GM23338 (cell line): ENCODE results near the gene FMN1. TPM values are rescaled to one million over a fixed set of nuclear protein-coding genes. Genes with fewer than 3 reads are reported as not detected.

Source experiments
- ATAC-seq: fragments of 200-7000 bp; cut with Tn5 transposase; 3 replicates; pipeline ENCODE4 v1.9.1; 2020
- DNase-seq: peaks from one replicate; pipeline ENCODE4 v3.0.0-alpha.2; 2015; ENCODE audit warnings: low spot score
- H2AFZ ChIP-seq: fragments of 200-600 bp; sonication (generic); 2 replicates; pipeline ENCODE4 v1.8.0; 2016; ENCODE audit warnings: antibody characterized with exemption, mild to moderate bottlenecking, moderate library complexity
- H3F3A ChIP-seq: fragments of 200-600 bp; sonication (generic); replicated peaks from 2 replicates; pipeline ENCODE4 v1.8.0; 2017; ENCODE audit warnings: antibody characterized with exemption, mixed run types, low read depth
- H3K27ac ChIP-seq: fragments of 200-600 bp; sonication (generic); 2 replicates; pipeline ENCODE4 v1.6.1; 2016; ENCODE audit warnings: low read depth
- H3K27me3 ChIP-seq: fragments of 200-600 bp; sonication (generic); 2 replicates; pipeline ENCODE4 v1.8.0; 2016; ENCODE audit warnings: mild to moderate bottlenecking, mixed run types, moderate library complexity; ENCODE audit not compliant: insufficient read depth
- H3K36me3 ChIP-seq: fragments of 200-600 bp; sonication (generic); 2 replicates; pipeline ENCODE4 v1.8.0; 2016; ENCODE audit warnings: mild to moderate bottlenecking; ENCODE audit not compliant: insufficient read depth
- H3K4me1 ChIP-seq: fragments of 200-600 bp; sonication (generic); 2 replicates; pipeline ENCODE4 v1.8.0; 2016; ENCODE audit warnings: mild to moderate bottlenecking, moderate library complexity; ENCODE audit not compliant: insufficient read depth
- H3K4me2 ChIP-seq: fragments of 200-600 bp; sonication (generic); 2 replicates; pipeline ENCODE4 v1.7.1; 2017; ENCODE audit warnings: mixed run types
- H3K4me3 ChIP-seq: fragments of 200-600 bp; sonication (generic); 2 replicates; pipeline ENCODE4 v1.6.1; 2016; ENCODE audit warnings: mixed run types
- H3K79me2 ChIP-seq: fragments of 200-600 bp; sonication (generic); replicated peaks from 2 replicates; pipeline ENCODE4 v1.8.0; 2017; ENCODE audit warnings: mild to moderate bottlenecking; ENCODE audit not compliant: insufficient read depth
- H3K9me2 ChIP-seq: fragments of 200-600 bp; sonication (generic); 2 replicates; pipeline ENCODE4 v1.8.0; 2017; ENCODE audit not compliant: insufficient read depth
- H4K20me1 ChIP-seq: fragments of 200-600 bp; sonication (generic); replicated peaks from 2 replicates; pipeline ENCODE4 v1.8.0; 2017; ENCODE audit warnings: mild to moderate bottlenecking; ENCODE audit not compliant: insufficient read depth
- H3K27ac Mint-ChIP-seq: 2 replicates; pipeline ENCODE4 v1.8.0; 2020; ENCODE audit warnings: inconsistent platforms, mild to moderate bottlenecking, moderate library complexity, mixed read lengths
- H3K27me3 Mint-ChIP-seq: 3 replicates; pipeline ENCODE4 v1.8.0; 2022; ENCODE audit warnings: low read depth, mild to moderate bottlenecking, moderate library complexity, mixed read lengths, inconsistent platforms; ENCODE audit not compliant: insufficient read depth, poor library complexity
- H3K36me3 Mint-ChIP-seq: 3 replicates; pipeline ENCODE4 v1.8.0; 2021; ENCODE audit warnings: low read depth, mild to moderate bottlenecking, inconsistent platforms, moderate library complexity, mixed read lengths
- H3K4me1 Mint-ChIP-seq: 3 replicates; pipeline ENCODE4 v1.8.0; 2020; ENCODE audit warnings: mild to moderate bottlenecking, inconsistent platforms, mixed read lengths
- H3K4me3 Mint-ChIP-seq: 3 replicates; pipeline ENCODE4 v1.8.0; 2021; ENCODE audit warnings: moderate library complexity, mild to moderate bottlenecking, inconsistent platforms, mixed read lengths
- H3K9me3 Mint-ChIP-seq: 3 replicates; pipeline ENCODE4 v1.8.0; 2020; ENCODE audit warnings: moderate library complexity, mild to moderate bottlenecking, inconsistent platforms, mixed read lengths
- CREB1 ChIP-seq: fragments of 250-450 bp; sonication (Bioruptor Pico); IDR thresholded peaks from 2 replicates; pipeline ENCODE4 v1.5.0; 2020; ENCODE audit warnings: low read depth, mild to moderate bottlenecking, moderate library complexity
- CTCF ChIP-seq, 2 experiments: fragments of 200-600 bp in 1 of 2; sonication (generic) in 1 of 2; conservative IDR thresholded peaks; 2 replicates each; pipeline versions ENCODE4 v1.5.1 to v1.6.1; 2016 to 2017; ENCODE audit warnings: antibody characterized with exemption in 2 of 2, low read depth in 2 of 2, mild to moderate bottlenecking in 2 of 2, moderate library complexity in 1 of 2
- ETS1 ChIP-seq: IDR thresholded peaks from 2 replicates; pipeline ENCODE4 v1.6.1; 2016; ENCODE audit warnings: antibody characterized with exemption
- EZH2 ChIP-seq: fragments of 200-600 bp; sonication (generic); IDR thresholded peaks from one replicate; pipeline ENCODE4 v1.8.0; 2017; ENCODE audit warnings: antibody characterized with exemption, mild to moderate bottlenecking, low read depth; ENCODE audit not compliant: unreplicated experiment
- EZH2phosphoT487 ChIP-seq: fragments of 200-600 bp; sonication (generic); IDR thresholded peaks from one replicate; pipeline ENCODE4 v1.8.1; 2018; ENCODE audit warnings: antibody characterized with exemption; ENCODE audit not compliant: unreplicated experiment
- JUNB ChIP-seq: IDR thresholded peaks from one replicate; pipeline ENCODE4 v1.6.1; 2016; ENCODE audit warnings: antibody characterized with exemption; ENCODE audit not compliant: unreplicated experiment
- NANOG ChIP-seq: IDR thresholded peaks from 2 replicates; pipeline ENCODE4 v1.6.1; 2016; ENCODE audit warnings: antibody characterized with exemption, borderline replicate concordance
- POLR2AphosphoS5 ChIP-seq: IDR thresholded peaks from 2 replicates; pipeline ENCODE4 v1.6.1; 2016; ENCODE audit warnings: antibody characterized with exemption, low read depth
- REST ChIP-seq: IDR thresholded peaks from one replicate; pipeline ENCODE4 v1.6.1; 2018; ENCODE audit warnings: antibody characterized with exemption; ENCODE audit not compliant: unreplicated experiment
- STAT1 ChIP-seq: IDR thresholded peaks from one replicate; pipeline ENCODE4 v1.6.1; 2016; ENCODE audit warnings: antibody characterized with exemption; ENCODE audit not compliant: unreplicated experiment
- ZNF114 ChIP-seq: fragments of 250-450 bp; sonication (Bioruptor Pico); IDR thresholded peaks from 2 replicates; pipeline ENCODE4 v1.5.0; 2020; ENCODE audit warnings: mild to moderate bottlenecking, moderate library complexity
- ZNF331 ChIP-seq: fragments of 250-450 bp; sonication (Bioruptor Pico); IDR thresholded peaks from 2 replicates; pipeline ENCODE4 v1.5.0; 2020; ENCODE audit warnings: low read depth, mild to moderate bottlenecking, moderate library complexity
- ZNF462 ChIP-seq: fragments of 250-450 bp; sonication (Bioruptor Pico); IDR thresholded peaks from 2 replicates; pipeline ENCODE4 v1.5.0; 2020; ENCODE audit warnings: mild to moderate bottlenecking, moderate library complexity
- polyA plus RNA-seq: library from polyadenylated mRNA; unstranded; fragments of >200 nt; fragmentation: Nextera tagmentation; extraction: Ambion mirVana; gene quantifications from 2 replicates; pipeline ENCODE4 v1.2.1, GENCODE V29; 2016
- total RNA-seq: library from RNA; depleted of rRNA; stranded (reverse); fragments of >200 nt; shearing (Covaris generic); gene quantifications from 2 replicates; pipeline ENCODE4 v1.2.3, GENCODE V29; 2014

FMN1 gene
- total and polyA plus RNA-seq, 2 experiments from 2014 or later, result 1.2 to 1.6 TPM

GRCh38 chr15:32729700-32730395 is 464.7 kb downstream of the FMN1 start:
- DNase-seq (no peak), ATAC-seq (no peak)
- no peaks in the 10 kb centered on the region for H4K20me1 ChIP-seq
- no peaks in the 10 kb centered on the region for H3K36me3 ChIP-seq
- Mint-ChIP-seq H3K4me3 (no peak overlapping the region), H3K27me3 (peaks cover 1% of the 10 kb centered on the region), H3K9me3 (peaks cover 4% of the 10 kb centered on the region; the same call in 2 of the 3 replicates), H3K27ac (no peak overlapping the region), H3K36me3 (no peaks in the 10 kb centered on the region), H3K4me1 (peaks cover 17% of the 10 kb centered on the region)
- H3K4me3 ChIP-seq, result no peak overlapping the region
- H3K9me2 ChIP-seq, result no peaks in the 10 kb centered on the region
- H3F3A ChIP-seq, result no peaks in the 10 kb centered on the region
- peaks cover 11% of the 10 kb centered on the region for H3K4me1 ChIP-seq
- no peaks in the 10 kb centered on the region for H3K27me3 ChIP-seq
- no peak overlapping the region for H3K27ac ChIP-seq
- TF ChIP-seq ZNF114, result no peak
- no peak for TF ChIP-seq ETS1
- no peak for TF ChIP-seq ZNF462 (CRISPR knock-in tag)
- no peak for TF ChIP-seq STAT1
- TF ChIP-seq NANOG, result no peak
- TF ChIP-seq REST, result no peak
- TF ChIP-seq EZH2, result no peak
- TF ChIP-seq CTCF (conservative IDR thresholded peaks at IDR 0.05; ENCODE audit: low read depth in 2 of 2), result no peak
- no peak for TF ChIP-seq POLR2AphosphoS5
- TF ChIP-seq JUNB, result no peak
- no peak for TF ChIP-seq ZNF331 (CRISPR knock-in tag)
- no peak for TF ChIP-seq CREB1
- TF ChIP-seq EZH2phosphoT487, result no peak
- H2AFZ ChIP-seq, result peak overlapping the region; percentile 97; the same call in 1 of the 2 replicates
- H3K79me2 ChIP-seq, result no peaks in the 10 kb centered on the region
- peak overlapping the region; percentile 69; the same call in 1 of the 2 replicates for H3K4me2 ChIP-seq
